HG02938 (cell line): ENCODE measurements around the gene PEX7.
"Not testable (repeated sequence)": the region's sequence is repeated elsewhere in the genome, so short reads cannot be mapped to it uniquely, and the experiment has no call there.

Source experiments
- ATAC-seq: cut with Tn5 transposase; IDR thresholded peaks from one replicate; pipeline ENCODE4 v1.9.1; 2021; ENCODE audit warnings: mild to moderate bottlenecking, moderate library complexity; ENCODE audit not compliant: unreplicated experiment

PEX7 gene

GRCh38 chr6:136895901-136896300 is 73.5 kb downstream of the PEX7 start:
- no peak for ATAC-seq

GRCh38 chr6:136897071-136897470 is 74.7 kb downstream of the PEX7 start:
- ATAC-seq = no peak

- no peak for ATAC-seq
Observed at GRCh38 chr6:136901212-136901784, 78.9 kb downstream of the PEX7 start.

DNA sequence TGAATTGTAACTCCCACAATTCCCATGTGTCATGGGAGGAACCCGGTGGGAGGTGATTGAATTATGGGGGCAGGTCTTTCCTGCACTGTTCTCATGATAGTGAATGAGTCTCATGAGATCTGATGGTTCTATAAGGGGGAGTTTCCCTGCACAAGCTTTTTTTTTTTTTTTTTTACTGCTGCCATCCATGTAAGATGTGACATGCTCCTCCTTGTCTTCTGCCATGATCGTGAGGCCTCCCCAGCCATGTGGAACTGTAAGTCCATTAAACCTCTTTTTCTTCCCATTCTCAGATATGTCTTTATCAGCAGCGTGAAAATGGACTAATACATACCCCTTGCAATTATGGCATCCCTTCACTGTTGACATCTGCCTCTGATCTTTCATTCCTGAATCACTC is 82.1 kb downstream of the PEX7 start:
- ATAC-seq = not testable (repeated sequence)

DNA sequence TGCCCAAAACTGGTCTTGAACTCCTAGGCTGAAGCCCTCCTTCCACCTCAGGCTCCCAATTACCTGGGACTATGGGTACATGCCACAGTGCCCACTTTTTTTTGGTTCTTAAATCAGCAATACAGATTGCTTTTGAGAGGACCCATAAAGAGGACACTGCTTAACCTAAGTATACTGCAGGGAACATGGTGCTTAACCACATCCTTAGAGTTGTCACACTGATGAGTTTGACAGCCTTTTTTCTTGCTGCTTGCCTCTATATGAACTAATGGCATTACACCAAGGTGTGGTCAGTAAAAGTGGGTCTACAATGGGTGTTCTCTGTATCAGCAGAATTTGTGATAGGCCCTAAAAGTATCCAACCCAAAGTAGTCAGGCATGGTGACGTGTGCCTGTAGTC is 92.6 kb downstream of the PEX7 start:
- no peak for ATAC-seq

DNA sequence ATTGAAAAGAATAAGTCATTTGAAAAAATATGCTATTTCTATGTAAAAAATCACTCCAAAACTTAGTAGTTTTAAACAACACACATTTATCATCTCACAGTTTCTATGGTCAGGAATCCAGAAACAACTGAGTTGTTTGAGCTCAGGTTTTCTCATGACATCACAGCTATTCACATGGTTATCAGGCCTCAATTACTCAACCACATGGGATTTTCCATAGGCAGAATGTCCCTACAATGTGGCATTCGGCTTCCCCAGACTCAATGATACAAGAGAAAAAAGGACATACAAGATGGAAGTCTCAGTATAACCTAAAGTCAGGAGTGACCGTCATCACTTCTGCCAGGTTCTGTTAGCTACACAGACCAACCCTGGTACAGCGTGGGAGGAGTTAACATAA is 96.3 kb downstream of the PEX7 start:
- ATAC-seq = no peak

DNA sequence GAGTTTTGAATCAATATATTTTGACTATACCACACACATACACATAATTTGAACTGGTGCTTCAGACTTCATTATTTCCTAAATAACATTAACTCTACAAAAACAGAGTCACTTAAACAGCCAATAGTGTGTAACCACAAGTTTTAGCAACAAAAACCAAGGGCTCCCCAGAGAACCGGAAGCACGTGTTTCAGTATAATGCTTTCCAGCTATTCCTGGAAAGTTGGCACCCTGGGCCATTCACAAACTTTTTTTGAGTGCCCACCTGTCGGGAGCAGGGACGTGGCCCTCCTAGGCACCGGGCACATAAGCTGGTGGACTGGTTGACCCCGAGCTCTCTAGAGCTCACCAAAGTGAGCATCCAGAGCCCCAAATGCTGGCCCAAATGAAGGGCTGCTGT is 97.8 kb downstream of the PEX7 start:
- no peak for ATAC-seq

- no peak for ATAC-seq
Observed at GRCh38 chr6:136920671-136921380, 98.4 kb downstream of the PEX7 start.

DNA sequence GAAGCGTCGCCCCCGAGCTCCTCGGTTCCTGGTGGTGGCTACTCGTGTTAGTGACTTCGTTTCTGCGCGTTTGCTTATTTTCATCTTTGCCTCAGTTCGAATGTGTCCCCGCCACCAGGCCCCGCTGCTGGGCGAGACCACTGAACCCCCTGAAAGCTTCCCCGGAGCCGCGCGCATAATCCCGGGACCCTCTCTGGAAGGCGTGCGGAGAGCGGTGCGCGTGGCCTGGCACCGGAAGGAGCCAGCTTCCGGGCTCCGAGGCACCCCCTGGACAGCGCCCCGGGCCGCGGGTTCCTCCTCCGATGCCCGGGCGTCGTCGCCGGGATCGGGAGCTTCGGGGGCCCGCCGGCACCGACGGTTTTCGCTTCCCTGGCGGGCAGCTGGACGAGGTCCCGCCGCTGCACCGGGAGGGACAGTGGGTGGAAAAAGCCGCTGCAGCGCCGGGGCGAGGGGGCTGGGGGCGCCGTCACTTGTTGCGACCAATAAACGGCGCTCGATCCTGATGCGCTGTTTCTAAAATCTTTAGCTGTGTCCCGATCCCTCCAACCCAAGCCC is 99.1 kb downstream of the PEX7 start:
- no peak for ATAC-seq

GRCh38 chr6:136921936-136922684 is 99.7 kb downstream of the PEX7 start, which contains the start of gene SLC35D3:
SLC35D3 (plus strand) TSS chr6:136922301; CDS start chr6:136922429, 128 bp downstream.
- no peak for ATAC-seq

DNA sequence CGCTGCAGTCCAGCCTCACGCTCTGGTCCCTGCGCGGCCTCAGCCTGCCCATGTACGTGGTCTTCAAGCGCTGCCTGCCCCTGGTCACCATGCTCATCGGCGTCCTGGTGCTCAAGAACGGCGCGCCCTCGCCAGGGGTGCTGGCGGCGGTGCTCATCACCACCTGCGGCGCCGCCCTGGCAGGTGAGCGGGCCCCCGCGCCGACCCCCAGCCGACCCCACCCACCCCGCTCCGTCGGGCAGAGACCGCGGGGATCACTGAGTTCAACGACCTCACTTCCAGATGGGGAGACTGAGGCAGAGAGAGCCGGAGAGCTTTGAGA is 100.3 kb downstream of the PEX7 start:
- no peak for ATAC-seq

- ATAC-seq = no peak
Observed at GRCh38 chr6:136923116-136923953, 100.9 kb downstream of the PEX7 start.

DNA sequence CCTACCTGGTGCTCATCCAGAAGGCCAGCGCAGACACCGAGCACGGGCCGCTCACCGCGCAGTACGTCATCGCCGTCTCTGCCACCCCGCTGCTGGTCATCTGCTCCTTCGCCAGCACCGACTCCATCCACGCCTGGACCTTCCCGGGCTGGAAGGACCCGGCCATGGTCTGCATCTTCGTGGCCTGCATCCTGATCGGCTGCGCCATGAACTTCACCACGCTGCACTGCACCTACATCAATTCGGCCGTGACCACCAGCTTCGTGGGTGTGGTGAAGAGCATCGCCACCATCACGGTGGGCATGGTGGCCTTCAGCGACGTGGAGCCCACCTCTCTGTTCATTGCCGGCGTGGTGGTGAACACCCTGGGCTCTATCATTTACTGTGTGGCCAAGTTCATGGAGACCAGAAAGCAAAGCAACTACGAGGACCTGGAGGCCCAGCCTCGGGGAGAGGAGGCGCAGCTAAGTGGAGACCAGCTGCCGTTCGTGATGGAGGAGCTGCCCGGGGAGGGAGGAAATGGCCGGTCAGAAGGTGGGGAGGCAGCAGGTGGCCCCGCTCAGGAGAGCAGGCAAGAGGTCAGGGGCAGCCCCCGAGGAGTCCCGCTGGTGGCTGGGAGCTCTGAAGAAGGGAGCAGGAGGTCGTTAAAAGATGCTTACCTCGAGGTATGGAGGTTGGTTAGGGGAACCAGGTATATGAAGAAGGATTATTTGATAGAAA is 101.7 kb downstream of the PEX7 start:
- no peak for ATAC-seq

- no peak for ATAC-seq
Observed at GRCh38 chr6:136926383-136926782, 104.0 kb downstream of the PEX7 start.

DNA sequence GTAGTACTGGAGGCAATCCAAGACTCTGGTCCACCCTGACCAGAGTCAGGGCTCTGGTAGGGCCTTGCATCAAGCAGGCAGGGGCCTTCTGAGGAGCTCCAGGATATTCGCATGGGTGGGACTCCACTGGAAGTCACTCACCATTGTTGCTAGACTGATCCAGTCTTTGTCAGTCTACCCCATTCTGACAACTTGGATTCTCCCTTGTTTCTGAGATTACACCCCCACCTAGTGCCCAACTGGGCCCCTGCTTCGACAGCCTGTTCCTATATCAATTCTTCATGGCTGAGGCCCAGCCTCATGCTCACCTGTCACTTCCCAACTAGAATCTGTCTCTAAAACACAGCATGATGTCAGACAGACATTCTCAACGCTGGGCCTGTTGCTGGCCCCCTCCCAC is 104.9 kb downstream of the PEX7 start:
- no peak for ATAC-seq

- ATAC-seq = no peak
Observed at GRCh38 chr6:136930528-136930927, 108.1 kb downstream of the PEX7 start.

GRCh38 chr6:136932599-136932998 is 110.2 kb downstream of the PEX7 start:
- ATAC-seq = no peak

DNA sequence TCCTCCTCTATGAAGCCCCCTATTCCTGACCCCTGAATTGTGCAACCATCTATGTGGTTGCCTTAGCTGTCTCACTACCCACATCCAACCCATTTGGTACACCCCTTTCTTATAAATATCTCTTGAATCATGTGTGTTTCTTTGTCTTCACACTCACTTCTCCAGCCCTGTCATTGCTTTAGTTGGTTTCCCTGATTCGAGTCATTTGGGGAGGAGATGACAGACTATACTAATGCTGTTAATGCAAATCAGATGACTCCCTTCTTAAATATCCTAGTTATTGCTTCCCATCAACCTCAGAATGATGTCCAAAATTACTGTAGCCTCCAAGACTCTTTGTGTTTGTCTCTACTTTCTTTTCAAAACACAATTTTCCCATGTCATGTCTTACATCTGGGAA is 122.7 kb downstream of the PEX7 start:
- ATAC-seq = no peak

GRCh38 chr6:136945711-136946121 is 123.3 kb downstream of the PEX7 start:
- ATAC-seq = no peak

DNA sequence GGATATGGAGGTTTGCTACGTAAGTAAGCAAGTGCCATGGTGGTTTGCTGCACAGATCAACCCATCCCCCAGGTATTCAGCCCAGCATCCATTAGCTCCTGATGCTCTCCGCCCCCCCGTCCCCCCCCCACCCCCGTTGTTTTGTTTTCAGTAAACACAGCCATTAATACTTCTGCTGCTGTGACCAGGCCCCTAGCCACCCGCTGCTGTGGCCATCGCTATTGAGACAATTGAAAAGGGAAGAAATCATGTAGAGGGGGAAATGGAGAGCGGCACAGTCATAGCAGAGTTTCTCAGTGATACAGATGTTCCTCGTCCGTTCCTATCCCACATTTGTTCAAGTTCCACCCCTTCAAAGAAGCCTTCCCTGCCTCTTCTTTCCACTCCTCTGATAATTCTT is 124.6 kb downstream of the PEX7 start:
- no peak for ATAC-seq
